PFSK-1 (cell line): ENCODE data around the gene DLGAP1.

Experiments
- FOXP2 ChIP-seq: optimal IDR thresholded peaks from 2 replicates; pipeline ENCODE3; 2011; ENCODE audit warnings: borderline replicate concordance, control low read depth, inconsistent platforms; ENCODE audit not compliant: insufficient read depth; ENCODE audit errors: extremely low read length, extremely low read depth
- POLR2AphosphoS5 ChIP-seq: IDR thresholded peaks from 2 replicates; pipeline ENCODE4 v1.6.1; 2012; ENCODE audit warnings: low read depth, mild to moderate bottlenecking, control low read depth, low read length, moderate library complexity
- SIN3A ChIP-seq: IDR thresholded peaks from 2 replicates; pipeline ENCODE4 v1.6.1; 2012; ENCODE audit warnings: mild to moderate bottlenecking, low read length, moderate library complexity, borderline replicate concordance; ENCODE audit not compliant: insufficient read depth
- TAF1 ChIP-seq: IDR thresholded peaks from 2 replicates; pipeline ENCODE4 v1.6.1; 2012; ENCODE audit warnings: low read length, control low read depth, borderline replicate concordance; ENCODE audit not compliant: insufficient read depth
- TF ChIP-seq, protein P1 (sequence below), 2 experiments: IDR thresholded peaks; 2 replicates each; pipeline versions ENCODE4 v1.6.1 to v1.8.0; 2011 to 2012; ENCODE audit warnings: low read depth in 2 of 2, low read length in 2 of 2, control low read depth in 1 of 2, inconsistent platforms in 1 of 2, mild to moderate bottlenecking in 1 of 2, moderate library complexity in 1 of 2; ENCODE audit not compliant: insufficient read depth in 1 of 2

DLGAP1 gene

GRCh38 chr18:3691705-3692104 lies 763.4 kb downstream of the DLGAP1 start:
- TF ChIP-seq POLR2AphosphoS5 (no peak), FOXP2 (no peak), TAF1 (no peak), SIN3A (no peak)
- TF ChIP-seq, protein P1, sequence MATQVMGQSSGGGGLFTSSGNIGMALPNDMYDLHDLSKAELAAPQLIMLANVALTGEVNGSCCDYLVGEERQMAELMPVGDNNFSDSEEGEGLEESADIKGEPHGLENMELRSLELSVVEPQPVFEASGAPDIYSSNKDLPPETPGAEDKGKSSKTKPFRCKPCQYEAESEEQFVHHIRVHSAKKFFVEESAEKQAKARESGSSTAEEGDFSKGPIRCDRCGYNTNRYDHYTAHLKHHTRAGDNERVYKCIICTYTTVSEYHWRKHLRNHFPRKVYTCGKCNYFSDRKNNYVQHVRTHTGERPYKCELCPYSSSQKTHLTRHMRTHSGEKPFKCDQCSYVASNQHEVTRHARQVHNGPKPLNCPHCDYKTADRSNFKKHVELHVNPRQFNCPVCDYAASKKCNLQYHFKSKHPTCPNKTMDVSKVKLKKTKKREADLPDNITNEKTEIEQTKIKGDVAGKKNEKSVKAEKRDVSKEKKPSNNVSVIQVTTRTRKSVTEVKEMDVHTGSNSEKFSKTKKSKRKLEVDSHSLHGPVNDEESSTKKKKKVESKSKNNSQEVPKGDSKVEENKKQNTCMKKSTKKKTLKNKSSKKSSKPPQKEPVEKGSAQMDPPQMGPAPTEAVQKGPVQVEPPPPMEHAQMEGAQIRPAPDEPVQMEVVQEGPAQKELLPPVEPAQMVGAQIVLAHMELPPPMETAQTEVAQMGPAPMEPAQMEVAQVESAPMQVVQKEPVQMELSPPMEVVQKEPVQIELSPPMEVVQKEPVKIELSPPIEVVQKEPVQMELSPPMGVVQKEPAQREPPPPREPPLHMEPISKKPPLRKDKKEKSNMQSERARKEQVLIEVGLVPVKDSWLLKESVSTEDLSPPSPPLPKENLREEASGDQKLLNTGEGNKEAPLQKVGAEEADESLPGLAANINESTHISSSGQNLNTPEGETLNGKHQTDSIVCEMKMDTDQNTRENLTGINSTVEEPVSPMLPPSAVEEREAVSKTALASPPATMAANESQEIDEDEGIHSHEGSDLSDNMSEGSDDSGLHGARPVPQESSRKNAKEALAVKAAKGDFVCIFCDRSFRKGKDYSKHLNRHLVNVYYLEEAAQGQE (IDR thresholded peaks at IDR 0.05; ENCODE audit: insufficient read depth in 1 of 2, low read depth in 2 of 2, low read length in 2 of 2): no peak

GRCh38 chr18:3690764-3691066 lies 764.4 kb downstream of the DLGAP1 start:
- TF ChIP-seq, protein P1 (IDR thresholded peaks at IDR 0.05; ENCODE audit: insufficient read depth in 1 of 2, low read depth in 2 of 2, low read length in 2 of 2): no peak
- TF ChIP-seq TAF1 (no peak), FOXP2 (no peak), POLR2AphosphoS5 (no peak), SIN3A (no peak)

DNA sequence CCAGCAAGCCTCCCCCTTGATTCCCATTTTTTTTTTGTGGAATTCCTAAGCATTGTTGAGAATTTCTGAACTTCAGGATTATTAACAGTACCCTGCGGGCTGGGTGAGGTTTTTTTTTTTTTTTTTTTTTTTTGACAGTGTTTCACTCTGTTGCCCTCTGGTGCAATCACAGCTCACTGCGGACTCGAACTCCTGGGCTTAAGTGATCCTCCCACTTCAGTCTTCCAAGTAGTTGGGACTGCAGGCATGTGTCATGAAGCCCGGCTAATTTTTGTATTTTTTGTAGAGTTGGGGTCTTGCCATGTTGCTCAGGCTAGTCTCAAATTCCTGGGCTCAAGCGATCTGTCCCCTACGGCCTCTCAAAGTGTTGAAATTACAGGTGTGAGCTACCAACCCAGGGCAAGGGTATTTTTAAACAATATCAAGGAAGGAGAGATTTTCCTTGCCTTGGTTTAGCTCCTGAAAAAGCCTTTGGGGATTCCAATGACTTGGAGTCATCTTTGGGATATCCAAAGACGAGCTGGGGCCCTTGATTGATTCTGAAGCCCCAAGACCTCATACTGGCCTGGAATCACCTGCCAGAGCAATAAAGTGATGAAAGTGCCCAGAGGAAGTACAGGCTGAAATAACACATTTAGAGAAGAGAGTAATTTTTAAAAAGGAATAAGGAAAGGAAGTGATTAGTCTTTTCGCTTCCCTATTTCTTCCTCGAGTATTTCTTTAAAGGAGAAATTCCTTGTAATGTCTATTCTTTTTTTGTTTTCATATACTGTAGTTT lies 764.9 kb downstream of the DLGAP1 start:
- TF ChIP-seq, protein P1 (IDR thresholded peaks at IDR 0.05; ENCODE audit: insufficient read depth in 1 of 2, low read depth in 2 of 2, low read length in 2 of 2): no peak
- TF ChIP-seq POLR2AphosphoS5 (no peak), SIN3A (no peak), FOXP2 (no peak), TAF1 (no peak)

GRCh38 chr18:3689091-3689490 lies 766.0 kb downstream of the DLGAP1 start:
- TF ChIP-seq, protein P1 (IDR thresholded peaks at IDR 0.05; ENCODE audit: insufficient read depth in 1 of 2, low read depth in 2 of 2, low read length in 2 of 2): no peak
- TF ChIP-seq FOXP2: no peak
- TF ChIP-seq SIN3A: no peak
- no peak for TF ChIP-seq TAF1
- TF ChIP-seq POLR2AphosphoS5: no peak

DNA sequence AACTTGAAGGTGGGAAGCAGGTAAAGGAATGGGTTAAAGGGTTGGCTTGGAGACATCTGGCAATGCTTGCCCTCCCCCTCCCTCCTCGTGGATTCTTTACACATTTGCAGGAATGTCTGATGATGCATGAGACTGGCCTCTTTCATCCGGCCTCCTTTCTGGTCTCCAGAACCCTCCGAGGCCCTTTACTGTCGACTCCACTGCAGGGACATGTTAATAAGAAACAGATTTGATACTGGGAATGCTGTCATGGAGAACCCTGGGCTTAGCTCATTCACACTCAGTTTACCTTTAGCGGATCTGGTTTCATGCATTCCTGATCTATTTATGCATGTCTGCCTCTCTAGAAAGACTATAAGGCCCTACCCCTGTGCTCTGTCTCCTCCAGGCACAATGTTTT lies 766.4 kb downstream of the DLGAP1 start:
- TF ChIP-seq SIN3A: no peak; the same call in 1 of the 2 replicates
- no peak for TF ChIP-seq FOXP2
- TF ChIP-seq, protein P1 (IDR thresholded peaks at IDR 0.05; ENCODE audit: insufficient read depth in 1 of 2, low read depth in 2 of 2, low read length in 2 of 2): no peak
- no peak for TF ChIP-seq POLR2AphosphoS5
- TF ChIP-seq TAF1: no peak
